Stimulated activated naive CD4-positive, alpha-beta T cell treated with Interleukin-2 at 50 U/mL for 16 hours (primary cell): ENCODE data around the gene GTF2F1.
"Not testable (repeated sequence)": the region's sequence is repeated elsewhere in the genome, so short reads cannot be mapped to it uniquely, and the experiment has no call there.

Experiments
- DNase-seq: peaks from one replicate; lab custom pipeline; 2025; lab: John Stamatoyannopoulos, UW

Gene GTF2F1

GRCh38 chr19:6355321-6356040 is 37.5 kb downstream of the GTF2F1 start:
- DNase-seq = not testable (repeated sequence)

DNA sequence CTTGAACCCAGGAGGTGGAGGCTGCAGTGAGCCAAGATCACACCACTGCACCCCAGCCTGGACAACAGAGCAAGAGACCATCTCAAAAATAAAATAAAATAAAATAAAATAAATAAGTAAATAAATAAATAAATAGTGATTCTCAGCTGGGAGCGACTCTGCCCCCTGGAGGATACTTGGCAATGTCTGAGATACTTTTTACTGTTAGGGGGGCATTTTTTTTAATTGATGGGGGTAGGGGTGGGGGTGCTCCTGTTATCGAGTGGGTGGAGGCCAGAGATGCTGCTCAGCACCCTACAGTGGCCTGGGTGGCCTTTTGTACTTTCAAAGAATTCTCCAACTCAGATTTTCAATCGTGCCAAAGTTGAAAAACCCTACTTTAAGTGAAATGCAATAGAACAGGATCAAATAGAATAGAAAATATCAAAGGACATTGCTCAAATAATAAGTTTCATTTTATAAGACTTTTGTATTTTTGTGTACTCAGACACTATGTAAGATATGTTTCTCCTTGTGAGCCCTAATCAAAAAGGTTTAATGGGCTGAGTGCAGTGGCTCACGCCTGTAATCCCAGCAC is 38.8 kb downstream of the GTF2F1 start:
- no peak for DNase-seq

GRCh38 chr19:6352381-6353165 is 40.4 kb downstream of the GTF2F1 start:
- no peak for DNase-seq

DNA sequence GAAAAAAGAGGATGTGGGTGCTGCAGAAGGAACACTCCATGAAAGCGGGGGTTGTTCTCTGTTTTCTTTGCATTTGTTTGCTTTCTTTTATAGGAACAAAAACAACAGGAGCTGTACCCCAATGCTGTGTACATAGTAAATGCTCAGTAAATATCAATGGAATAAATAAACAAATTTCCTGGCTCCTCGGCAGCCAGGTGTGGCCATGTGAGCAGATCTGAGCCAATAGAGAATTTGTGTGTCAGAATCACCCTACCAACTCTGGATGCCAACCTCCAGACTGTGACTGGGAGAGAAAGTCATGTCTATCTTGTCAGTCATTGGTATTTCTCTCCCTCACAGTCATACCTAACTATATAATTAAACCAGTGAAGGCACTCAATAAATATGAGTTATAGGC is 42.3 kb downstream of the GTF2F1 start:
- no peak for DNase-seq

GRCh38 chr19:6349271-6349670 is 43.7 kb downstream of the GTF2F1 start:
- DNase-seq = not testable (repeated sequence)

DNA sequence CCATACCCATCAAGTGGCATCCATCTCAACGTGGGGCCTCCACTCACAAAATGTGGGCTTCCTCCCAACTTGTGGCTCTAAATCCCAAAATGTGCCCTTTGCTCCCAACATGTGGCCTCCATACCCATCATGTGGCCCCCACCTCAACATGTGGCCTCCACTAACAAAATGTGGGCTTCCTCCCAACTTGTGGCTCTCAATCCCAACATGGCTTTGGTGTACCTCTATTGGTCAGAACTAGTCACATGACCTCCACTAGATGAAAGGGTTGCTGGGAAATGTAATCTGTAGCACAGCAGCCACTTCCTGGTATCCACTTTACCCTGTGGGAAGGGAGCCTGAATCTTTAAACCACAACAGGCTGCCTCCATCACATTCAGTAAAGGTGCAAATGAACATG is 49.5 kb downstream of the GTF2F1 start:
- no peak for DNase-seq

DNA sequence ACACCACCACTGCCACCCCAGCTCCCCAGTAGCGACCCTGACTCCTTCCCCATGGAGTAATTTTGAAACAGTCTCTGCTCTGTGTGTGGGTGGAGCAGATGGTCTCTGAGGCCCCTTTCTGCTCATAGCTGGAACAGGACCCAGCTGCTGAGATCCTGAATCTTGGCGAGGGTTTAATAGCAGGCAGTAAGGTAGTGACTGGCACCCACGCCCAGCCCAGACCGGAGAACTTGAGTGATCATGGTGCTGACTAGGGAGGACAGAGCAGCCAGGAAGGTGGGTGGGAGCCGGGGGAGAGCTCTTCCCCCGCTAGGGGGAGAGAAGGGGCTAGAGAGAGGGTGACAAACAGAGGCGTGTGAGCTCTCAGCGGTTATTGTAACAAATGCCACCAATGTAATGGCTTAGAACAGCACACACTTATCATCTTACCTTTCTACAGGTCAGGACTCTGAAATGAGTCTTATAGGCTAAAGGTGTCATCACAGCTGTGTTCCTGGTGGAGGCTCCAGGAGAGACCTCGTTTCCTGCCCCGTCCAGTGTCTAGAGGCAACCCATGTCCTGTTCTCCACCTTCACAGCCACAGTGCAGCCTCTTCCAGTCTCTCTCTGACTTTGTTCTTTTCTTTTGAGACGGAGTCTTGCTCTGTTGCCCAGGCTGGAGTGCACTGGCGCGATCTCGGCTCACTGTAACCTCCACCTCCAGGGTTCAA is 52.3 kb downstream of the GTF2F1 start:
- no peak for DNase-seq

DNA sequence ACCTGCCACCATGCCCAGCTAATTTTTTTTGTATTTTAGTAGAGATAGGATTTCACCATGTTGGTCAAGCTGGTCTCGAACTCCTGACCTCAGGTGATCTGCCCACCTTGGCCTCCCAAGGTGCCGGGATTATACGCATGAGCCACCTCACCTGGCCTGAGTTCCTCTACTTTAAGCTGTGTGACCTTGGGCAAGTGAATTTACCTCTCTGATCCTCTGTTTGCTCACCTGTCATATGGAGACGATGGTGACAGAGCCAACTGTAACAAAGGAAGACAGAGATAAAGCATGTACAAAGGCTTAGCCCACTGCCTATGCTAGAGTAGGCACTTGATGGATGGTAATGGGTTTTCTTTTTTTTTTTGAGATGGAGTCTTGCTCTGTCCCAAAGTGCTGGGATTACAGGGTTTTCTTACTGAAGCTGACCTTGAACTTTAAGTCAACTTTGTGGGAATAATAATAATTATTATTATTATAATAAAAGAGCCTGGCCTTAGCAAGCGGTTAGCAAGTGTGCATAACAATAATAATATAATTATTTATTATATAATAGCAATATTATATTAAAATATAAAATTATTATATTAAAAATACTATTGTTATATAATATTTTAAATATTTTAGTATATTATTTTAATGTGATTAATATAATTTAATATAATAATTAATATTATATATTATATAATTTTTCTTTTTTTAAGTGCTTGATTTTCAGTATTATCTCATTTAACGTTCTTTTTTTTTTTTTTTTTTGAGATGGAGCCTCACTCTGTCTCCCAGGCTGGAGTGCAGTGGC is 58.3 kb downstream of the GTF2F1 start:
- no peak for DNase-seq

DNA sequence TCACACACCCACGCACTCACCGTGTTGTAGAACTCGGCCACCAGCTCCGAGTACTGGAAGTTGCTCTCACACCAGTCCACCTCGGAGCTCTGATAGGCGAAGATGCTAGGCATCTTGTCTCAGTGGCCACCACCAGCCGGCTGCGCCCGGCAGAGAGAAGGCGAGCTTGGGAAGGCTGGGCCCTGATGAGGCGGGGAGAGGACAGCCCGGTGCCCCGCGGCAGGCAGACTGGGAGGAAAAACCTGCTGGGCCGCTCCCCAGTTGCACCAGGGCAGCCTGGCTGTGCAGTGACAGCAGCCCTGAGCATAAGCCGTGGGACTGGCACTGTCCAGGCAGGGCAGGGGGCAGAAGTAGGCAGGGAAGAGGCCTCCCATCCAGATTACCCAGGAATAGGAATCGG is 59.5 kb downstream of the GTF2F1 start, which contains the start of gene ACER1:
Gene ACER1, minus strand, starts transcription at position 174 of the 400 bp plus-strand sequence. Its CDS starts 61 bp downstream, at position 113.
- DNase-seq = no peak
